GM18858 (cell line): ENCODE data around the gene SPTBN1.
A peak's percentile ranks its signal among the peaks of the same experiment; 100 is the strongest.
"Not testable (repeated sequence)": the region's sequence is repeated elsewhere in the genome, so short reads cannot be mapped to it uniquely, and the experiment has no call there.

Source experiments
- ATAC-seq: cut with Tn5 transposase; IDR thresholded peaks from one replicate; pipeline ENCODE4 v1.9.1; 2021; ENCODE audit not compliant: unreplicated experiment

SPTBN1 gene

GRCh38 chr2:54499661-54500060 is 43.5 kb downstream of the SPTBN1 start:
- no peak for ATAC-seq

GRCh38 chr2:54500404-54501205 is 44.5 kb downstream of the SPTBN1 start:
- ATAC-seq, result no peak

- ATAC-seq, result no peak
Observed at GRCh38 chr2:54502731-54503130, 46.6 kb downstream of the SPTBN1 start.

- ATAC-seq, result no peak
Observed at GRCh38 chr2:54503192-54503591, 47.1 kb downstream of the SPTBN1 start.

GRCh38 chr2:54503828-54504227 is 47.7 kb downstream of the SPTBN1 start:
- no peak for ATAC-seq

- no peak for ATAC-seq
Observed at GRCh38 chr2:54504866-54505265, 48.7 kb downstream of the SPTBN1 start.

- no peak for ATAC-seq
Observed at GRCh38 chr2:54508541-54508940, 52.4 kb downstream of the SPTBN1 start.

GRCh38 chr2:54509043-54509442 is 52.9 kb downstream of the SPTBN1 start:
- not testable (repeated sequence) for ATAC-seq

GRCh38 chr2:54510916-54511315 is 54.8 kb downstream of the SPTBN1 start:
- ATAC-seq, result no peak

GRCh38 chr2:54512183-54512582 is 56.1 kb downstream of the SPTBN1 start:
- ATAC-seq, result no peak

GRCh38 chr2:54512663-54513362 is 56.7 kb downstream of the SPTBN1 start:
- ATAC-seq, result no peak

- no peak for ATAC-seq
Observed at GRCh38 chr2:54513363-54513715, 57.2 kb downstream of the SPTBN1 start.

- ATAC-seq, result no peak
Observed at GRCh38 chr2:54514822-54515569, 58.9 kb downstream of the SPTBN1 start.

GRCh38 chr2:54516842-54517241 is 60.7 kb downstream of the SPTBN1 start:
- ATAC-seq, result no peak

- not testable (repeated sequence) for ATAC-seq
Observed at GRCh38 chr2:54518016-54518415, 61.9 kb downstream of the SPTBN1 start.

- no peak for ATAC-seq
Observed at GRCh38 chr2:54518430-54518829, 62.3 kb downstream of the SPTBN1 start.

GRCh38 chr2:54519841-54520459 is 63.8 kb downstream of the SPTBN1 start:
- ATAC-seq, result no peak

- ATAC-seq, result no peak
Observed at GRCh38 chr2:54520687-54521086, 64.6 kb downstream of the SPTBN1 start.

GRCh38 chr2:54522624-54523281 is 66.6 kb downstream of the SPTBN1 start:
- ATAC-seq, result peak; percentile 59

GRCh38 chr2:54523324-54523959 is 67.3 kb downstream of the SPTBN1 start:
- ATAC-seq, result no peak
